COLO668 (cell line): ENCODE data around the gene SPATA19.
"Not testable (repeated sequence)": the region's sequence is repeated elsewhere in the genome, so short reads cannot be mapped to it uniquely, and the experiment has no call there.

Experiments used
- DNase-seq: peaks from one replicate; lab custom pipeline; 2025; ENCODE audit not compliant: unreplicated experiment; lab: John Stamatoyannopoulos, UW

SPATA19 gene, protein sequence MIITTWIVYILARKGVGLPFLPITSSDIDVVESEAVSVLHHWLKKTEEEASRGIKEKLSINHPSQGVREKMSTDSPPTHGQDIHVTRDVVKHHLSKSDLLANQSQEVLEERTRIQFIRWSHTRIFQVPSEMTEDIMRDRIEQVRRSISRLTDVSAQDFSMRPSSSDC

GRCh38 chr11:133845413-133845812 is at the start of gene SPATA19:
TSS of gene SPATA19 (minus strand) at chr11:133845513. CDS start at chr11:133845446, 67 bp downstream.
- no peak for DNase-seq

DNA sequence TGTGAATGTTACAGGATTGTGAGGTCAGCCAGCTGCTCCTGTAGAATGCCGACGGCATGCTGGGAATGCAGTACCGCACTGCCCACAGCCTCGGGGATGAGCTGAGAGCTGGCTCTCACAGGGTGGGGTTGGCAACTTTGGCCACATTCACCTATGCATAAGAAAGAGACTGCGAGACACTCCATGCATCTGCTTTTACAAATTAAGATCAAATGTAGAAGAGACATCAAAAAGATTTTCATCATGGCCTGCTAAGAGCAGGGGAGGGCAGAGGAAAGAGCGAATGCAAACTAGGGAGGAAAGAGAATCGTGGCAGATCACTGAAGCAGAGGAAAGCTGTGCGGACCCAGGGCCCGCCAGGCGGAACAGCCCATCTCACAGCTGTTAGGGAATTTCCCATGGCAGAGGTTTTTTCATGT is 49.8 kb upstream of the SPATA19 start:
- DNase-seq, result no peak

DNA sequence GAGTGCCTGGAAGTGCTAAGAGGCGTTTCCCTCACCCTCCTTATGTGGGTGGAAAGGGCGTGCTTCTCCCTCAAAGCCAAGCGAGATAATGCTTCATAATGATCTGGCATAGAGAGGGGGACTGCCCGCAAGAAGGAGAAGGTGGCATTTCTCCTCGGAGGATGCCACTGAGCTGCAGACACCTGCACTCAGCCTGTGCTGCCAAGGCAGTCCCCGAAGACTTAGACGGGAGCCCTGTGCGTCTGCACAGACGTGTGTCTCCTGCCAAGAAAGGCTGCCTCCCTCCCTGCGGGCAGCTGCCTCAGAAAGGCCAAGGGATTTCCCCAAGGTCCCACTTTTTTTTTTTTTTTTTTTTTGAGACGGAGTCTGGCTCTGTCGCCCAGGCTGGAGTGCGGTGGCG is 48.1 kb upstream of the SPATA19 start:
- no peak for DNase-seq

GRCh38 chr11:133892584-133893380 is 47.5 kb upstream of the SPATA19 start:
- no peak for DNase-seq

DNA sequence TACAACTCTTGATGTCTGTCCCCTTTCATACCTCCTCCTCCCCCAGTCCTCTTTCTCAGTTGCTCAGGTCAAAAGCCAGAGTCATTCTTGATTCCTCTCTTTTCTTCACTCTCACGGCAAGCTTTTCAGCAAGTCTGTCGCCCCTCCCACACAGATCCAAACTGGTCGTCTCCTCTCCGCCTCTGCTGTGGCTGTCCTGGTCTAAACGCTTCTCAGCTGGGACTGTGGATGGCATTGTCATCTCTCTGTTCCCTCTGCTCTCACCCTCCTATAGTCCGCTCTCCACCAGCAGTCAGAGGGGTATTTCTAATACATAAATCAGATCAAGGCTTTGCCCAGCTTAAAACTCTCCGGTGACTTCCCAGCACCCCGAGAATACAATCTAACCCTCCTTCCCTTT is 46.8 kb upstream of the SPATA19 start:
- no peak for DNase-seq

DNA sequence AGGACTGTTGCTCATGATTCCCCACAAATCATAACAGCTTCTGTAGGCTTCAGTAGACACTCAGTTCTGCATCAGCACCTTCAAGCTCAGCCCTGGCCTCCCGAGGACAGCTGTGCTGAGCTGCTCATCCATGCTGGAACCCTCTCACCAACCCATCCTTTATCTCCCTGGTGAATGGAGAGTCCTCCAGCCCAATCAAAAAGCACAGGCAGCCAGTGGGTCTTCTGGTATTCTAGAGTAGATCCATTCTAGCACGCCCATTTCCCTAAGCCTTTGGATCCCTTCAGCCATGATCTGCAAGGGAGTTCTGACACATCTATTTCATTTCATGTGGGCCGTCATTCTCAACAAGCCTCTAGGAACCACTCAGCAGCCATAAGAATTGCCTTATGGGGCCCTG is 44.6 kb upstream of the SPATA19 start:
- DNase-seq, result no peak

DNA sequence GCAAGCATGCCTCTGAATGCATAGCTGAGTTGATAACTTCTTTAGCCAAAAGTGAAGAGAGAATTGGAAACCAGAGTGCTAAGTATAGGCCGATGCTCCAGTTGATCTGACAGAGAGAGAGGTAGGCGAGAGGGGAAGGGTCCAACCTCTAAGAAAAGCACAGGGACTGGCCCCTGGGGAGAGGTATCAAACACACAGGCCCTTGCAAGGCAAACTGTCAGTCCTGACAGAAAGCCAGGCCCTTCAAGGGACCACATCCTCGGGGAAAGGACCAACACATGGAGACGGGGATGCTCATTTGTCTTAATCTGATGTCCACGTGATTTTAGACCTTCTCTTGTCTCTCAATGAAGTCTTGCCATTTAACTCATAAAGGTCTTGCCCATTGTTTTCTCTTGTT is 43.9 kb upstream of the SPATA19 start:
- no peak for DNase-seq

DNA sequence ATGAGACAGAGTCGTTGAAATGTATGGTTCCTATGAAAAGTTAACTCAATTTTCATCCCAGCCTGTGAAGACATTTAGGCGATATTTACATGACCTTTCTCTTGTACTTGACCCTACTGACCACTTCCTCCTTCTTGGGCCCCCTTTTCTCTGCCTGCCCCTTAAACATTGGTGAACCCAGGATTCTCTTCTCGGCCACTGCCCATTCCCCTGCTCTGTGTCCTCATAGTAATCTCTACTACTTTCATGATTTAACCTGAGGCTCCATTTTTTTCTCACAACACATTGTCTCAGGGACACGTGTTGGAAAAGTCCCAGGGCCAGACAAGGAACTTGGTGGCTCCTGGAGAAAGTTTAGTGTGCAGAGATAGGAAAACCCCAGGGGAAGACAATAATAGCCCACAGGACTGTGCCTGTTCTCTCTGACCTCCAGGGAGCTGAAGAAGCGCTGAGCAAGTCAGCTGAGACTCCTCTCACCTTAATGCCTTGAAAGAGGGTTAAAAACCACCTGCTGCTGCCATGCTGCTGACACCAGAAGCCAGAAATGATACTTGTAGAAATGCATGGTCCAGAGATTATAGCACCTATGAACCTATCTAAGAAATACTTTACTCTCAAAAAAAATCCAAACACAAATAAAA is 42.5 kb upstream of the SPATA19 start:
- DNase-seq, result no peak

DNA sequence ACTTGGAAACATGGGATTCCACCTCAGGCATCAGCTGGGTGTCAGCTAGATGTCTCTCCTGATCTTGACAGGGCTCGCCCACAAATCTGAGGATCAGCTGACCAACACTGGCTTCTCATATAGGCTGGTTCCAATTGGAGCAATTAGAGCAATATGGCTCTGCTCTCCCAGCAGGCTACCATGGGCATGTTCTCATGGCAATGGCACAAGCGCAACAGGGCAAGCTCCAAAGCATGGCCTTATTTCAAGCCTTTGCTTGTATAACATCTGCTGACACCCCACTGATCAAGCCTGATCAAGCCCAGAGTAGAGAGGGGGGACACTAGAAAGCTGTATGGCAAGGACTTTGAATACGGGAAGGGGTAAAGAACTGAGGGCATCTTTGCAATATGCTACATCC is 40.7 kb upstream of the SPATA19 start:
- DNase-seq, result no peak

- DNase-seq, result no peak
These were observed 26.8 kb upstream of the SPATA19 start for GRCh38 chr11:133872160-133872559.

DNA sequence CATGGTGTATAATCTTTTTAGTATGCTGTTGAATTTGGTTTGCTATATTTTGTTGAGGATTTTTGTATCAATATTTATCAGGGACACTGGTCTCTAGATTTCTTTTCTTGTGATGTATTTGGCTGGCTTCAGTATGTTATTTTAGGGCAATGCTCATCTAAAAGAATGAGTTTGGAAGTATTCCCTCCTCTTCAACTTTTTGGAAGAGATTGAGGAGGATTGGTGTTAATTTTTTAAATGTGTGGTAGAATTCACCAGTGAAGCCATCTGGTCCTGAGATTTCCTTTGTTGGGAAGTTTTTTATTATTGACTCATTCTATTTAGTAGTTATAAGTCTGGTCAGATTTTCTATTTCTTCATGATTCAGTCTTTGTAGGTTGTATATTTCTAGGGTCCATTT is 22.1 kb upstream of the SPATA19 start:
- no peak for DNase-seq

DNA sequence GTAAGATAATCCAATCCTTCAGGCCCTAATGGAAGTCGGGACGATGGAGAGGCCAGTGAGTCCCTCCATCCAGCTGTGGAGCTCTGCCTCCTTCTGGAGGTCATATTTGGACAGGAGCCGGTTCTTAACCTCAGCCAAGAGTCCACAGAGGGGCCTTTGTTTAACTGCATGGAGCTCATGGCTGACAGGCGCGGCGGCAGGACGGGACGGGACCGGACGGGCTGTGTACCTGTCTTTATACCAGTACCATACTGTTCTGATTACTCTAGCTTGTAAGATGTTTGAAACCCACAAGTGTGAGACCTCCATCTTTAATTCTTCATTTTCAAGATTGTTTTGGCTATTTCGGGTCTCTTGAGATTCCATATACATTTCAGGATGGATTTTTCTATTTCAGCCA is 20.2 kb upstream of the SPATA19 start:
- DNase-seq, result no peak

GRCh38 chr11:133864756-133865155 is 19.4 kb upstream of the SPATA19 start:
- no peak for DNase-seq

GRCh38 chr11:133860151-133860550 is 14.8 kb upstream of the SPATA19 start:
- DNase-seq, result no peak

GRCh38 chr11:133854330-133854960 is 9.1 kb upstream of the SPATA19 start:
- not testable (repeated sequence) for DNase-seq

- DNase-seq, result no peak
These were observed 1.1 kb downstream of the SPATA19 start for GRCh38 chr11:133844217-133844616.

DNA sequence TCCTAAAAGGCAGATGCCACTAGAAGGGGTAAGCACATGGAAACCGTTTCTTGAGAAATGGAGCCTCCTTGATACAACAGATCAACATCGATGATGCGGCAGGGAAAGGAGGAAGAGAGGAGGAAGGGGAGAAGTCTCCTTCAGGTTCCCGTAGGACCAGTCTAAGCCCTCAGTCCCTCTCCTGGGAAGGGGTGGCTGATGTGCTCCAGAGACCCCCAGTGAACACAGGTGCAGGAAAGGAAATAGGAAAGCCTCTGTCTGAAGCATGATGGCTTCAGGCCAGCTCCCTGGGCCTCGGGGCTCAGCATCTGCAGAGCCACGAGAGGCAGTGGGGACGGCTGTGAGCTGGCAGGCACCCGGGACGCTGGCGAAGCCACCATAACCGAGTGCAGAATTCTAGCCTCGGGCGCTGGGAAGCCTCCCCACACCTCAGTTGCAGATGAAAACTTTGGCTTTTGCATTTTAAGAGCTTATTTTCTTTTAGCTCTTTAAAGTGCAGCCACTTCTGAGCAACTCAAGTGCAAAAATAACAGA is 1.8 kb downstream of the SPATA19 start:
- no peak for DNase-seq

DNA sequence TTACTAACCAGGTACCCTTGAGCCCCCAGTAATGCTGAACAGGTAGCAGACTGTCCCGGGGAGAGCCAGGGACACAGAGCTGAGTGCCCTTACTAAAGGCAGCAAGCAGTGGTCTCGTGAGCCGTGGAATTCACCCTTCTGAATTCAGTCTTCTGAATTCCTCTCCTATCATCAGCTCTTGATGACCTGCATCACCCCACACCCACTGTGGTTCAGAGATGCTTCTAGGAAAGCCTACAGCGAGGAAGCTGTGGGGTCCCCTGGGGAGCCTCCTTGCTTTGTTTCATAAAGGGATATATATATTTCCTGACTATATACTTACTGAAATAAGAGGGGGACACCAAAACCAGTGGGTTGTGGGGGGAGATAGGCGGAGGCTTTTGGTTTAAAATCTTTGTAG is 2.6 kb downstream of the SPATA19 start:
- DNase-seq, result no peak

GRCh38 chr11:133842053-133842452 is 3.3 kb downstream of the SPATA19 start:
- DNase-seq, result no peak

DNA sequence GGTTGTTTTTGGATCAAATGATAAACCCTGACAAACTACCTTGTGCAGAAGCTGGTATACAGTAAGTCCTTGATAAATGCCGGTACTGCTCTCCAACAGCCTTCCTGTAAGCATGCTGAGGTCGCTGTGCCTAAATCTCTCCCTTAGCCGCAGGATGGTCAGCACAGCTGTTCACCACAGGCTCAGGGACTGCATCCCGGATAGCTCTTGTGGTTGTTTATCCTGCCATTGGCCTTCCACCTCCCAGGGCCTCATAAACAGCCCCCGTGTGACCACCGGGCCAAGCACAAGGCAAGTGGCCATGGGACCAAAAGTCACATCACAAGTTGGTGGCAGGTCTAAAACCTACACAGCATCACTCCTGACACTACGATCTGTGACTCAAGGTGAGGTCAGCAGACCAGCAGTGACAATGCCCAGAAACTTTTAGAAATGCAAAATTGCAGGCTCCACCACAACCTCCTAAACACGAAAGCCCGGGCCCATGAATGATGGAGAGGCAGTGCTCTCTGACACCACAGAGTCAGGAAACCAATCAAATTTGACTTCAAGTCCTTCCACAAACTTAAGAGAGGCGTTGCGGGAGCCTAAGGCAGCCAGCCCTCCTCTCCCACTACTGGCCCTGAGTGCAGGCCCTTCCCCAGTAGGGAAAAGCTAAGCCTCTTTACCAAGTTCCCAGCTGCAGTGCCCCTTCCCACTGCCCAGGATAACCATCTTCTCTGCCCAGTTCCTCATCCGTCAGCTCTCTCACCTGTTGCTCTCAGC is 3.9 kb downstream of the SPATA19 start:
- DNase-seq, result no peak

DNA sequence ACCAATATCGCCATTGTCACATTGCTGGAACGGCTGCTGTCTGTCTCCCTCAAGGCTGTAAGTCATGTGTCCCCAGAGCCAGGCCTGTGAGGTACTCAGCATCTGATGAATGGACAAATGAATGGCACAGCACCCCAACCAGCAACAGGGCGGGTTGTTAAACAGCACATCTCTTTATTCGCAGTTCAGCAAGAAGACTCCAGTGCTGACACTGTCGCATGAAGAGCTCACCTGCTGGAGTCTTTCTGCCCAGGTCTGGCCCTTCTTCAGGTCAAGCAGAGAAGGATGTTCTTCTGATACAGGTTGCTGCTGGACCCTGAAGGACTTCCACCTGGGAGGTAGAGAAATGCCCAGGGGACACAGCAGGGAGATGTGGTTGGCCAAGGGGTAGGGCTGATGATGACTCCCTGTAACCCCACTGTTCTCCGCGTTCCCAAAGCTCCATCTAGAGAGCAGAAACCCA is 4.8 kb downstream of the SPATA19 start:
- DNase-seq, result no peak
